Lower leg skin (tissue), 4 donors: ENCODE measurements around the gene MED29. TPM values are rescaled to one million over a fixed set of nuclear protein-coding genes. Genes with fewer than 3 reads are reported as not detected.

Experiments used
- DNase-seq, 2 donors: peaks; one replicate each; pipeline ENCODE4 v3.0.0-alpha.2; 2019; ENCODE audit warnings: low spot score in 2 of 2
- H3K4me3 ChIP-seq: fragments of 200-600 bp; sonication (generic); 2 replicates; pipeline ENCODE4 v1.5.1; 2017; ENCODE audit warnings: mild to moderate bottlenecking, low read depth; ENCODE audit not compliant: poor library complexity, severe bottlenecking
- CTCF ChIP-seq, 3 donors: fragments of 450-650 bp; IDR thresholded peaks; one replicate each; pipeline ENCODE4 v1.5.1; 2016; ENCODE audit warnings: antibody characterized with exemption in 3 of 3, mild to moderate bottlenecking in 3 of 3, moderate library complexity in 2 of 3
- POLR2A ChIP-seq, 2 donors: fragments of 450-650 bp; IDR thresholded peaks; one replicate each; pipeline ENCODE4 v1.6.1; 2016 to 2017; ENCODE audit warnings: antibody characterized with exemption in 2 of 2, mild to moderate bottlenecking in 1 of 2, moderate library complexity in 1 of 2
- WGBS, 2 donors: methylation state at CpG; one replicate each; pipeline ENCODE4 v1.1.5; 2018; 5-methylcytosine and 5-hydroxymethylcytosine counted together
- intact Hi-C: fragments of 100-400 bp; cut with DNase I; formaldehyde crosslinking; loops from one replicate; pipeline ENCODE4 v1.15.0; 2023; ENCODE audit warnings: low total_unique reads
- total RNA-seq, 4 donors: library from RNA; depleted of rRNA; stranded (reverse); fragments of >200 nt; gene quantifications; one replicate each; pipeline ENCODE4 v1.1.0, GENCODE V29; 2016

MED29 gene
- total RNA-seq, 4 donors from 2014 or later = 30.3 to 35.8 (median 33.3) TPM

DNA sequence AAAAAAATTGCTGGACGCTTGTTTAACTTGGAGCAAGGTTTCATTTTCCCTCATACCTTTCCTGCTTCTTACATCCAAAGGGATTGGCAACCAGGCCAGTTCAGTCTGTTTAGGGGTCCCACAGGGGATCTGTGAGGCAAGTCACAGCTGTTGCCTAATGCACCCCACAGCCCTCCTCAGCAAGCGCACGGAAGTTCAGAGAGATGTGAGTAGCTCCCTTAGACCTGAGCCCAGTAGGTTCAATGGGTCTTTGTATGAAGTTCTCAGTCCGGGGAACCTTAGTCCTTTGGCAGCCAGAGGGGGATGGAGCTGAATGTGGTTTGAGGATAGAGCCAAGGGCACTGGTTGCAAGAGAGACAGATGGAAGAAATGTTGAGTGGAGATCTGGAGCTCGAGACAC is 35.9 kb upstream of the MED29 start:
- TF ChIP-seq POLR2A (IDR thresholded peaks at IDR 0.05) (no peak), CTCF (IDR thresholded peaks at IDR 0.05) (no peak)
- intact Hi-C loops = no loop called here
- DNase-seq = no peak
- no peak overlapping the region for H3K4me3 ChIP-seq
- WGBS, 2 donors = 86 to 91% methylated on average over 5 of the region's 5 CpGs

DNA sequence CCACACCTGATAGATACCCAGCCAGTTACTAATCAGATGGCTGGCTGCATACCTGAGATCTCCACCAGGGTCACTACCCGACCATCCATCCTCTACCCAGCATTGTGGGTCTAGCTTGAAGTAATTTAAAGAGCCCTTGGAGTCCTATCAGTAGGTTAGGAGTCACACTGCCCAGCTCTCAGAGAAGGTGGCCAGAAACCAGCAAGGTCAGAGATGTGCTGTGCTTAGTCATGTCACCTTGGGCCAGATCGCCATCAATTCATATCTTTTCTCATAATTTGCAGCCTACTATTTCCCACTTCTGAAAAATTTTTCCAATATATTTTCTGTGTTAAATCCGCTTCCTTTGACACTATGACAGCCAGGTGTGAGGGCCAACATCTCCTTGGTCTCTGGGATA is 35.1 kb upstream of the MED29 start:
- WGBS, 2 donors = 77 to 87% methylated on average over 3 of the region's 3 CpGs
- intact Hi-C loops = no loop called here
- no peak overlapping the region for H3K4me3 ChIP-seq
- no peak for DNase-seq
- TF ChIP-seq POLR2A (IDR thresholded peaks at IDR 0.05) (no peak), CTCF (IDR thresholded peaks at IDR 0.05) (no peak)

- intact Hi-C loops = no loop called here
- H3K4me3 ChIP-seq = no peak overlapping the region
- TF ChIP-seq POLR2A (IDR thresholded peaks at IDR 0.05) (no peak), CTCF (IDR thresholded peaks at IDR 0.05) (no peak)
- DNase-seq = no peak
- WGBS, 2 donors = 87 to 90% methylated on average over 18 of the region's 18 CpGs
Observed at GRCh38 chr19:39356647-39357046, 34.5 kb upstream of the MED29 start.

GRCh38 chr19:39359026-39359425 is 32.2 kb upstream of the MED29 start:
- 96 to 97% methylated on average over 3 of the region's 3 CpGs for WGBS, 2 donors
- intact Hi-C loops = no loop called here
- TF ChIP-seq POLR2A (IDR thresholded peaks at IDR 0.05) = no peak
- TF ChIP-seq CTCF (IDR thresholded peaks at IDR 0.05) = no peak
- H3K4me3 ChIP-seq = no peak overlapping the region
- no peak for DNase-seq

DNA sequence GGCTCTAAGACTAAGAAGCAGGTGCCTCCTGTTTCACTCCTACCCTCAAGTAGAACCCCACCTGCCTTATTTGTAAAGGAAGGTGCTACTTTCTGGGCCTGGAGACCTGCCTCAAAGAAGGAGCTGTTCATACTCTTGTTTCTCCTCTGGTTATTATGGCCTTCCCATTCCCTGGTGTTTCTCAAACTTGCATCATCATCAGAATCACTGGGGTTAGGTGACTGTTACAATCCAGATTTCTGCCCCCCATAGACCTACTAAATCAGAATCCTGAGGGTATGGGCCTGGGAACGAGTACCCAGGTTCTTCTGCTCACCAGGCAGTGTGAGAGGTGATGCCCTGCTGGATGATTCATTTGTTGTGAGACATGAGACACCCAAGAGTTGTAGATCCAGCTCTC is 30.6 kb upstream of the MED29 start:
- whole genome bisulfite sequencing, 2 donors = 93 to 100% methylated on average over 1 of the region's 1 CpG
- no peak overlapping the region for H3K4me3 ChIP-seq
- DNase-seq = no peak
- TF ChIP-seq CTCF (IDR thresholded peaks at IDR 0.05) (no peak), POLR2A (IDR thresholded peaks at IDR 0.05) (no peak)
- intact Hi-C loops = no loop called here
